ENCODE results near the gene PRKG1.

Gene PRKG1

DNA sequence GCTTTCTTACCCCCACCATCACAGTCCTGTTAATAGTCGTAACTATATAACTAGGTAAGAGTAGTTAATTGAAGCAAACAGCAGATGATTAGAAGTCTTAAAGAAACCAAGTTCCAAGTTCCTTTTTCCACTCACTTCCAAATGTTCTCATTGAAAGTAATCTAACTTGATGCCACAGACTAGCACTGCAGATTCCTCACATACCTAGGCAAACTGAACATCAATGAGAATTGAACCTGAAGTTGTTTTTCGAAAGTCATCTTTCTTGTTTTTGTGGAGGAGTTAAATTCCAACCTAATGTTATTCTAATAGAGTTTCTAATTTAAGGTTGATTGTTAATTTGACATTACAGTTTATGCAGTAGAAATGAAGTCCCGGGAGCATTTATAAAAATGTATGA is 5.5 kb downstream of the PRKG1 start:
- TF ChIP-seq, protein P1, sequence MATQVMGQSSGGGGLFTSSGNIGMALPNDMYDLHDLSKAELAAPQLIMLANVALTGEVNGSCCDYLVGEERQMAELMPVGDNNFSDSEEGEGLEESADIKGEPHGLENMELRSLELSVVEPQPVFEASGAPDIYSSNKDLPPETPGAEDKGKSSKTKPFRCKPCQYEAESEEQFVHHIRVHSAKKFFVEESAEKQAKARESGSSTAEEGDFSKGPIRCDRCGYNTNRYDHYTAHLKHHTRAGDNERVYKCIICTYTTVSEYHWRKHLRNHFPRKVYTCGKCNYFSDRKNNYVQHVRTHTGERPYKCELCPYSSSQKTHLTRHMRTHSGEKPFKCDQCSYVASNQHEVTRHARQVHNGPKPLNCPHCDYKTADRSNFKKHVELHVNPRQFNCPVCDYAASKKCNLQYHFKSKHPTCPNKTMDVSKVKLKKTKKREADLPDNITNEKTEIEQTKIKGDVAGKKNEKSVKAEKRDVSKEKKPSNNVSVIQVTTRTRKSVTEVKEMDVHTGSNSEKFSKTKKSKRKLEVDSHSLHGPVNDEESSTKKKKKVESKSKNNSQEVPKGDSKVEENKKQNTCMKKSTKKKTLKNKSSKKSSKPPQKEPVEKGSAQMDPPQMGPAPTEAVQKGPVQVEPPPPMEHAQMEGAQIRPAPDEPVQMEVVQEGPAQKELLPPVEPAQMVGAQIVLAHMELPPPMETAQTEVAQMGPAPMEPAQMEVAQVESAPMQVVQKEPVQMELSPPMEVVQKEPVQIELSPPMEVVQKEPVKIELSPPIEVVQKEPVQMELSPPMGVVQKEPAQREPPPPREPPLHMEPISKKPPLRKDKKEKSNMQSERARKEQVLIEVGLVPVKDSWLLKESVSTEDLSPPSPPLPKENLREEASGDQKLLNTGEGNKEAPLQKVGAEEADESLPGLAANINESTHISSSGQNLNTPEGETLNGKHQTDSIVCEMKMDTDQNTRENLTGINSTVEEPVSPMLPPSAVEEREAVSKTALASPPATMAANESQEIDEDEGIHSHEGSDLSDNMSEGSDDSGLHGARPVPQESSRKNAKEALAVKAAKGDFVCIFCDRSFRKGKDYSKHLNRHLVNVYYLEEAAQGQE (IDR thresholded peaks at IDR 0.05; ENCODE audit: insufficient read depth in 1 of 2, low read depth in 2 of 2, low read length in 2 of 2), result no peak
- TF ChIP-seq TAF1 (IDR thresholded peaks at IDR 0.05; ENCODE audit: borderline replicate concordance, insufficient read depth, low read length), result no peak
- TF ChIP-seq SIN3A (IDR thresholded peaks at IDR 0.05; ENCODE audit: borderline replicate concordance, insufficient read depth, low read length), result no peak
- no peak for TF ChIP-seq FOXP2 (optimal IDR thresholded peaks at IDR 0.05; ENCODE audit: borderline replicate concordance, extremely low read depth, extremely low read length, insufficient read depth)
- TF ChIP-seq POLR2AphosphoS5 (IDR thresholded peaks at IDR 0.05; ENCODE audit: low read depth, low read length), result no peak

DNA sequence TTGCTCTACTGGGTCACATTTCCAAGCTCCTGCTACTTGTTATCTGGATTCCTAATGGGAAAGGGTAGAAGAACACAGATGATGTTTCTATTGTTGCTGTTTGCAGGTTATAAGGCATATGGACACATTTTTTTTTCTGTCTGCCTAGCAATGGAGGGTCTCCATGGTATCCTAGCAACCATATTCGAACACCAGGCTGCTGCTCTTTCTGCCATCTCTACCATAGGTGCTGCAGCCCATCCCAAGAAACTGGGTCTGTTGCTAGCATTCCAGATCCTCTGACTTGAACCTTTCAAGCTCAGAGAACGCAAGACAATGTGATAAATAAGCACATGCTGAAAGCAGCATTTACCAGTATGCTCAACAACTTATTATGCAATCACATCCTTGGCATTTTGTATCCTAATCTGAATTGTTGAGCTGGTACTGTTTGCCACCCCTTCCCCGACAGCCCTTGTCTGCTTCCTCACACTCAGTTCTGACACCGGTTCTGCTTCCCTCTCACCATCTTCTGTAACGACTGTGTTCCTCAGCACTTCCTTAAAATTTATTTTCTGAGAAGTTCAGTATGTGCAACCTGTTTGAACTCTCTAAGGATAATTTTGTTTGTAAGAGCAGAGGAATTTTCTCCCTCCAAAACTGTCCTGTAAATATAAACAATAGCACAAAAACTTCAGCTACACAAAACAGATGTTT is 6.2 kb downstream of the PRKG1 start:
- TF ChIP-seq POLR2AphosphoS5 (IDR thresholded peaks at IDR 0.05; ENCODE audit: low read depth, low read length), result no peak
- TF ChIP-seq SIN3A (IDR thresholded peaks at IDR 0.05; ENCODE audit: borderline replicate concordance, insufficient read depth, low read length), result no peak
- no peak for TF ChIP-seq TAF1 (IDR thresholded peaks at IDR 0.05; ENCODE audit: borderline replicate concordance, insufficient read depth, low read length)
- TF ChIP-seq FOXP2 (optimal IDR thresholded peaks at IDR 0.05; ENCODE audit: borderline replicate concordance, extremely low read depth, extremely low read length, insufficient read depth), result no peak
- TF ChIP-seq, protein P1 (IDR thresholded peaks at IDR 0.05; ENCODE audit: insufficient read depth in 1 of 2, low read depth in 2 of 2, low read length in 2 of 2), result no peak

DNA sequence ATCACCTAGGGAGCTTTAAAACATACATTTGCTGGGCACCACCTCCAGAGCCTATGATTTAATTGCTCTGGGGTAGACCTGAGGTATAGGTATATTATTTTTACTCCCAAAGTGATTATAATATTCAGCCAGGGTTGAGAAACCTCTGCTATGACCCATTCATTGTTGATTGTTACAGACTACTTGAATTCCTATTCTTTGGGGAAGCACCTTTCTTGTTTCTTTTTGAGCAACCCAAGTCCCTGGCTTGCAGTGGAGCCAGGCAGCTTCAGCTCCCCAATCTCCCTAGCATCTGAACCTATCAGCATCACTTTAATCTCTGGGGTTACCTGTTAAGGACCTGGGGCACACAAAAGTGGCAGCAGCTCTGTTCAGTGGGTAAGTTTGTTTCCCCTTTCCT is 8.6 kb downstream of the PRKG1 start:
- no peak for TF ChIP-seq POLR2AphosphoS5 (IDR thresholded peaks at IDR 0.05; ENCODE audit: low read depth, low read length)
- TF ChIP-seq, protein P1 (IDR thresholded peaks at IDR 0.05; ENCODE audit: insufficient read depth in 1 of 2, low read depth in 2 of 2, low read length in 2 of 2), result no peak
- TF ChIP-seq SIN3A (IDR thresholded peaks at IDR 0.05; ENCODE audit: borderline replicate concordance, insufficient read depth, low read length), result no peak
- no peak for TF ChIP-seq FOXP2 (optimal IDR thresholded peaks at IDR 0.05; ENCODE audit: borderline replicate concordance, extremely low read depth, extremely low read length, insufficient read depth)
- TF ChIP-seq TAF1 (IDR thresholded peaks at IDR 0.05; ENCODE audit: borderline replicate concordance, insufficient read depth, low read length), result no peak

DNA sequence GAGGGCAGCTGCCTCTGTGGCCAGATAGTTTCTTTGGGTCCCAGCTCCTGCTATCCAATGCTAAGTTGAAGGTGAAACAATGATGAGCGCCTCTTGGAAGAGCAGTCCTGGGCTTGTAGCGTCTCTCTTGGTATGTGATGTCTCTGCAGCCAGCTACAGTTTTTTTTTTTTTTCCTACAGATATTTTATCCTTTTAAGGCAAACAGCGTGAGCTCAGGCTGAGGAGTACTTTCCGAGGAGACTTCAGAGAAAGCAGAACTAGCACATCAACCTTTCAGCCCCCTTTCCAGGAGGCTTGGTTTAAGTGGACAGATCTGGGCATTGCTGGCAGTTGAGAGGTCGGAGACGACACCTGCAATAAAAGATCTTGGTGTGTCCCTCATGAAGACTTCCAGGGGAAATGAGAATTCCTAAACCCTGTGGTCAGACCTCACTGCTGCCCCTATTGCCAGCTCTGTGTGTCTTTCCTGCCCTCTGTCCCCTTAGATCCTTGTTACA is 9.1 kb downstream of the PRKG1 start:
- no peak for TF ChIP-seq TAF1 (IDR thresholded peaks at IDR 0.05; ENCODE audit: borderline replicate concordance, insufficient read depth, low read length)
- no peak for TF ChIP-seq SIN3A (IDR thresholded peaks at IDR 0.05; ENCODE audit: borderline replicate concordance, insufficient read depth, low read length)
- no peak for TF ChIP-seq FOXP2 (optimal IDR thresholded peaks at IDR 0.05; ENCODE audit: borderline replicate concordance, extremely low read depth, extremely low read length, insufficient read depth)
- TF ChIP-seq, protein P1 (IDR thresholded peaks at IDR 0.05; ENCODE audit: insufficient read depth in 1 of 2, low read depth in 2 of 2, low read length in 2 of 2), result no peak
- no peak for TF ChIP-seq POLR2AphosphoS5 (IDR thresholded peaks at IDR 0.05; ENCODE audit: low read depth, low read length)
